ENCODE data around the gene FAM180B. TPM values are rescaled to one million over a fixed set of nuclear protein-coding genes. Genes with fewer than 3 reads are reported as not detected.

Gene FAM180B
- total and polyA plus RNA-seq, 7 donors: 0.04 to 0.51 (median 0.15) TPM; not detected in 2

- no peaks in the 10 kb centered on the region for H3K9me3 ChIP-seq
- intact Hi-C loops (cut with DNase I): no loop called here
- H3K27me3 ChIP-seq (ENCODE audit: insufficient read depth in 3 of 3, low read length in 2 of 3): peaks cover 0 to 47% (median 19%) of the 10 kb centered on the region in 3 donors
- 78 to 89% (median 83%) methylated on average over 11 of the region's 11 CpGs for WGBS, 3 donors
- ATAC-seq (no peak), DNase-seq (no peak)
- H3K36me3 ChIP-seq (ENCODE audit: insufficient read depth in 1 of 2, low read depth in 1 of 2): peaks cover under 1 to 16% of the 10 kb centered on the region in 2 donors
- H3K27ac ChIP-seq: no peak overlapping the region
- no peak for TF ChIP-seq CTCF (IDR thresholded peaks at IDR 0.05)
- H3K4me3 ChIP-seq: peak overlapping the region; percentile 53
- H3K4me1 ChIP-seq: no peaks in the 10 kb centered on the region
Observed at GRCh38 chr11:47589118-47589517, 2.6 kb downstream of the FAM180B start.

- H3K9me3 ChIP-seq: no peaks in the 10 kb centered on the region
- no peak overlapping the region for H3K27ac ChIP-seq
- no peaks in the 10 kb centered on the region for H3K4me1 ChIP-seq
- peaks cover 0 to 12% of the 10 kb centered on the region in 2 donors for H3K36me3 ChIP-seq (ENCODE audit: insufficient read depth in 1 of 2, low read depth in 1 of 2)
- peaks cover 0 to 51% (median 23%) of the 10 kb centered on the region in 3 donors for H3K27me3 ChIP-seq (ENCODE audit: insufficient read depth in 3 of 3, low read length in 2 of 3)
- DNase-seq: no peak
- H3K4me3 ChIP-seq: peak overlapping the region; percentile 53
- ATAC-seq: peak in 1 of 4 donors; percentile 38
- WGBS, 3 donors: 32 to 37% (median 36%) methylated on average over 44 to 51 of the region's 51 CpGs
- TF ChIP-seq CTCF (IDR thresholded peaks at IDR 0.05): no peak
- intact Hi-C loops (cut with DNase I): no loop called here
Observed at GRCh38 chr11:47589584-47589976, 3.1 kb downstream of the FAM180B start.

- Histone ChIP-seq H3K4me1 (no peaks in the 10 kb centered on the region), H3K27me3 (ENCODE audit: insufficient read depth in 3 of 3, low read length in 2 of 3) (peaks cover 0 to 53% (median 23%) of the 10 kb centered on the region in 3 donors), H3K36me3 (ENCODE audit: insufficient read depth in 1 of 2, low read depth in 1 of 2) (peaks cover 0 to 5% of the 10 kb centered on the region in 2 donors), H3K4me3 (peak overlapping the region; percentile 53), H3K27ac (no peak overlapping the region), H3K9me3 (no peaks in the 10 kb centered on the region)
- intact Hi-C loops (cut with DNase I): no loop called here
- no peak for DNase-seq
- WGBS, 3 donors: 33 to 35% (median 35%) methylated on average over 108 to 122 of the region's 122 CpGs
- TF ChIP-seq CTCF (IDR thresholded peaks at IDR 0.05): no peak
- ATAC-seq: peak in 2 of 4 donors; percentile 8 to 29
Observed at GRCh38 chr11:47589977-47590861, 3.7 kb downstream of the FAM180B start.

- Histone ChIP-seq H3K27me3 (ENCODE audit: insufficient read depth in 3 of 3, low read length in 2 of 3) (peaks cover 0 to 53% (median 23%) of the 10 kb centered on the region in 3 donors), H3K4me1 (no peaks in the 10 kb centered on the region), H3K9me3 (no peaks in the 10 kb centered on the region), H3K4me3 (no peak overlapping the region), H3K27ac (no peak overlapping the region), H3K36me3 (ENCODE audit: insufficient read depth in 1 of 2, low read depth in 1 of 2) (no peaks in the 10 kb centered on the region)
- DNase-seq (no peak), ATAC-seq (no peak)
- WGBS, 3 donors: 53 to 67% (median 60%) methylated on average over 7 of the region's 7 CpGs
- TF ChIP-seq CTCF (IDR thresholded peaks at IDR 0.05): no peak
- intact Hi-C loops (cut with DNase I): no loop called here
Observed at GRCh38 chr11:47591764-47592163, 5.3 kb downstream of the FAM180B start.
